Activated naive CD4-positive, alpha-beta T cell treated with Interleukin-2 at 50 U/mL for 16 hours (primary cell): ENCODE data around the gene MT1HL1.

Experiments used
- DNase-seq: peaks from one replicate; pipeline ENCODE4 v3.0.0-alpha.2; 2020

The MT1HL1 gene

GRCh38 chr1:237004116-237004515, at the start of gene MT1HL1:
Gene MT1HL1, minus strand, starts transcription at chr1:237004441. Its CDS starts 69 bp downstream, at chr1:237004372.
- DNase-seq: no peak

- DNase-seq: no peak
These were observed 46.7 kb upstream of the MT1HL1 start for GRCh38 chr1:237050915-237051314.

GRCh38 chr1:237050185-237050584, 45.9 kb upstream of the MT1HL1 start:
- DNase-seq: no peak

- no peak for DNase-seq
These were observed 44.6 kb upstream of the MT1HL1 start for GRCh38 chr1:237048803-237049202.

GRCh38 chr1:237045278-237046016, 41.2 kb upstream of the MT1HL1 start:
- no peak for DNase-seq

GRCh38 chr1:237043846-237044636, 39.8 kb upstream of the MT1HL1 start:
- no peak for DNase-seq

- DNase-seq: no peak
These were observed 38.8 kb upstream of the MT1HL1 start for GRCh38 chr1:237042892-237043576.

GRCh38 chr1:237042526-237042891, 38.3 kb upstream of the MT1HL1 start:
- no peak for DNase-seq

- no peak for DNase-seq
These were observed 37.7 kb upstream of the MT1HL1 start, which contains the start of gene RYR2 for GRCh38 chr1:237041795-237042525. Gene RYR2, plus strand, starts transcription at chr1:237042184. Its CDS starts 338 bp downstream, at chr1:237042522.

- no peak for DNase-seq
These were observed 37.2 kb upstream of the MT1HL1 start for GRCh38 chr1:237041461-237041794.

- no peak for DNase-seq
These were observed 36.6 kb upstream of the MT1HL1 start for GRCh38 chr1:237040823-237041222.

- no peak for DNase-seq
These were observed 34.0 kb upstream of the MT1HL1 start for GRCh38 chr1:237038211-237038610.

- DNase-seq: no peak
These were observed 31.5 kb upstream of the MT1HL1 start for GRCh38 chr1:237035759-237036158.

- no peak for DNase-seq
These were observed 29.6 kb upstream of the MT1HL1 start for GRCh38 chr1:237033804-237034203.

- no peak for DNase-seq
These were observed 28.8 kb upstream of the MT1HL1 start for GRCh38 chr1:237033061-237033460.

GRCh38 chr1:237032029-237032428, 27.8 kb upstream of the MT1HL1 start:
- DNase-seq: no peak

- no peak for DNase-seq
These were observed 27.2 kb upstream of the MT1HL1 start for GRCh38 chr1:237031480-237031879.

- no peak for DNase-seq
These were observed 25.8 kb upstream of the MT1HL1 start for GRCh38 chr1:237029850-237030535.

GRCh38 chr1:237029240-237029639, 25.0 kb upstream of the MT1HL1 start:
- no peak for DNase-seq

- DNase-seq: no peak
These were observed 21.3 kb upstream of the MT1HL1 start for GRCh38 chr1:237025358-237026074.

GRCh38 chr1:237018896-237019295, 14.7 kb upstream of the MT1HL1 start:
- DNase-seq: no peak

GRCh38 chr1:237016626-237017025, 12.4 kb upstream of the MT1HL1 start:
- DNase-seq: no peak
